AG04450 (cell line): ENCODE data around the gene DYNC1H1. TPM values are rescaled to one million over a fixed set of nuclear protein-coding genes. Genes with fewer than 3 reads are reported as not detected.
"Not testable (repeated sequence)": the region's sequence is repeated elsewhere in the genome, so short reads cannot be mapped to it uniquely, and the experiment has no call there.

Experiments
- CTCF ChIA-PET: fragments of 300-600, 350-600 bp; formaldehyde crosslinking; extraction: SDS; loops from one replicate; lab custom pipeline; 2022; ENCODE audit warnings: antibody characterized with exemption, inconsistent platforms; lab: Charles Lee
- POLR2A ChIA-PET: fragments of 350-600 bp; formaldehyde crosslinking; extraction: SDS; loops from one replicate; lab custom pipeline; 2021; ENCODE audit warnings: antibody characterized with exemption, inconsistent platforms; lab: Yijun Ruan, JAX
- DNase-seq: peaks from one replicate; pipeline ENCODE4 v3.0.0-alpha.2; 2011; ENCODE audit warnings: low read depth, low spot score
- H3K27ac ChIP-seq: one replicate; pipeline ENCODE4 v1.5.1; 2012; ENCODE audit warnings: low read depth, low read length, control low read depth
- H3K27me3 ChIP-seq: one replicate; pipeline ENCODE4 v1.6.0; 2012; ENCODE audit warnings: low read length; ENCODE audit not compliant: control insufficient read depth, insufficient read depth
- H3K4me3 ChIP-seq: 2 replicates; pipeline ENCODE4 v1.5.1; 2011; ENCODE audit warnings: mild to moderate bottlenecking, low read depth, low read length, control low read depth
- H3K9me3 ChIP-seq: 2 replicates; pipeline ENCODE4 v1.5.1; 2012; ENCODE audit warnings: low read length; ENCODE audit not compliant: control insufficient read depth, insufficient read depth
- polyA plus RNA-seq: library from polyadenylated mRNA; depleted of rRNA; stranded (reverse); fragments of >200 nt; gene quantifications from 2 replicates; pipeline ENCODE4 v1.2.3, GENCODE V29; 2011
- TF ChIP-seq, protein P1 (sequence below): IDR thresholded peaks from 2 replicates; pipeline ENCODE4 v1.5.1; 2011; ENCODE audit warnings: low read depth, low read length, control low read depth, inconsistent platforms

Gene DYNC1H1
- polyA plus RNA-seq, 1 experiment = 189 TPM

DNA sequence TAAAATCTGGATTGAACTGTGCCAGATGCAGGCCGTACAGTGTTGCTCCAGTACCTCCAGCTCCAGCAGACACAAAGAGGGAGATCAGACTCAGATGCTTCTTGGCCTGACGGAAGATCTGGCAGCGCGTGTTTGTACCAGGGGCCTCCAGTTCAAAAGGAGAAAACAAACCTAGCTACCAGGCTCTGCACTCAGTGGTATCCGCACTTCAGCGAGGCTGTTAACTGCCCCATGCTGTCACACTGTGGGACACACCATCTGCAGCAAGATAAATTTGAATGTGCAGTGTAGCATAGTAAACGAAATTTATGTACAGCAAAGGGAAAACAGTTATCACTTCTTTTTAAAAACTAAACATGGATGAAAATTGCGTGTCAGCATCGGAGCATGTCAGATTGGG is 5.1 kb downstream of the DYNC1H1 start:
- ChIA-PET POLR2A (no interaction called here), CTCF (interaction anchor here (1.2 to 6.9 kb wide), 2 partner anchors 9 to 11 kb away, joined by 3 to 35 read pairs; no protein-coding TSS in a partner anchor)
- Histone ChIP-seq H3K27me3 (no peaks in the 10 kb centered on the region), H3K4me3 (no peak overlapping the region), H3K9me3 (no peaks in the 10 kb centered on the region; the same call in 1 of the 2 replicates), H3K27ac (peak overlapping the region; percentile 47)
- TF ChIP-seq, protein P1, sequence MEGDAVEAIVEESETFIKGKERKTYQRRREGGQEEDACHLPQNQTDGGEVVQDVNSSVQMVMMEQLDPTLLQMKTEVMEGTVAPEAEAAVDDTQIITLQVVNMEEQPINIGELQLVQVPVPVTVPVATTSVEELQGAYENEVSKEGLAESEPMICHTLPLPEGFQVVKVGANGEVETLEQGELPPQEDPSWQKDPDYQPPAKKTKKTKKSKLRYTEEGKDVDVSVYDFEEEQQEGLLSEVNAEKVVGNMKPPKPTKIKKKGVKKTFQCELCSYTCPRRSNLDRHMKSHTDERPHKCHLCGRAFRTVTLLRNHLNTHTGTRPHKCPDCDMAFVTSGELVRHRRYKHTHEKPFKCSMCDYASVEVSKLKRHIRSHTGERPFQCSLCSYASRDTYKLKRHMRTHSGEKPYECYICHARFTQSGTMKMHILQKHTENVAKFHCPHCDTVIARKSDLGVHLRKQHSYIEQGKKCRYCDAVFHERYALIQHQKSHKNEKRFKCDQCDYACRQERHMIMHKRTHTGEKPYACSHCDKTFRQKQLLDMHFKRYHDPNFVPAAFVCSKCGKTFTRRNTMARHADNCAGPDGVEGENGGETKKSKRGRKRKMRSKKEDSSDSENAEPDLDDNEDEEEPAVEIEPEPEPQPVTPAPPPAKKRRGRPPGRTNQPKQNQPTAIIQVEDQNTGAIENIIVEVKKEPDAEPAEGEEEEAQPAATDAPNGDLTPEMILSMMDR = no peak
- no peak for DNase-seq

DNA sequence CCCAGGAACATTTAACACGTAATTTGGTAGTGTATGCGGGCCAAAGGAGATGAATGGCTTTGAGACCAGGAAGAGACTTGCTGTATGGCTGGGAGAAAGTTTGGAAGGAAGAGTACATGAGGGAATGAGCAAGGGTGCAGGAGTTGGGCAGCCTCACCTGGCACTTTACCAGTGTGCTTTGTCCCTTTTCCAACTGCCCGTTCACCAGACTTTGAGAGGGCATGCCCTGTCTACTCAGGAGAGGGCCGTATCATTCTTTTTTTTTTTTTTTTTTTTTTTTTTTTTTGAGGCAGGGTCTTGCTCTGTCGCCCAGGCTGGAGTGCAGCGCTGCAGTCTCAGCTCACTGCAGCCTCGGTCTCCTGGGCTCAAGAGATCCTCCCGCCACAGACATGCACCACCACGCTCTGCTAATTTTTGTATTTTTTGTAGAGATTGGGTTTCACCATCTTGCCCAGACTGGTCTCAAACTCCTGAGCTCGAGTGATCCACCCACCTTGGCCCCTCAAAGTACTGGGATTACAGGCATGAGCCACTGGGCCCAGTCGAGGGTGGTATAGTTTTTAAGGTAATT is 6.5 kb downstream of the DYNC1H1 start:
- Histone ChIP-seq H3K9me3 (no peaks in the 10 kb centered on the region), H3K4me3 (no peak overlapping the region), H3K27me3 (no peaks in the 10 kb centered on the region), H3K27ac (no peak overlapping the region)
- ChIA-PET CTCF (interaction anchor here (6.9 kb wide), 1 partner anchor 10 kb away, joined by 35 read pairs; no protein-coding TSS in a partner anchor), POLR2A (interaction anchor here (1.4 kb wide), 1 partner anchor 10 kb away, joined by 4 read pairs; no protein-coding TSS in a partner anchor)
- no peak for DNase-seq
- TF ChIP-seq, protein P1 = no peak

DNA sequence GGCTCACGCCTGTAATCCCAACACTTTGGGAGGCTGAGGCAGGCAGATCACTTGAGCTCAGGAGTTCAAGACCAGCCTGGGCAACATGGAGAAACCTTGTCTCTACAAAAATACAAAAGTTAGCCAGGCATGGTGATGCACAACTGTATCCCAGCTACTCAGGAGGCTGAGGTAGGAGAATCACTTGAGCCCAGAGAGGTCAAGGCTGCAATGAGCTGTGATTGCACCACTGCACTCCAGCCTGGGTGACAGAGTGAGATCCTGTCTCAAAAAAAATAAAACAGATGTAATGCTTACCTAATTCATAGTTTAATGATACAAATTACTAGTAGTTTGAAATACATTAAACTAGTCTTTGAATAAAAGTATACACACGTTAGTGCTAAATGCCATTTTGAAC is 7.1 kb downstream of the DYNC1H1 start:
- ChIA-PET CTCF (interaction anchor here (6.9 kb wide), 1 partner anchor 11 kb away, joined by 35 read pairs; no protein-coding TSS in a partner anchor), POLR2A (interaction anchor here (1.4 kb wide), 1 partner anchor 9 kb away, joined by 4 read pairs; no protein-coding TSS in a partner anchor)
- not testable (repeated sequence) for DNase-seq, H3K27ac ChIP-seq, H3K27me3 ChIP-seq, H3K9me3 ChIP-seq, H3K4me3 ChIP-seq

DNA sequence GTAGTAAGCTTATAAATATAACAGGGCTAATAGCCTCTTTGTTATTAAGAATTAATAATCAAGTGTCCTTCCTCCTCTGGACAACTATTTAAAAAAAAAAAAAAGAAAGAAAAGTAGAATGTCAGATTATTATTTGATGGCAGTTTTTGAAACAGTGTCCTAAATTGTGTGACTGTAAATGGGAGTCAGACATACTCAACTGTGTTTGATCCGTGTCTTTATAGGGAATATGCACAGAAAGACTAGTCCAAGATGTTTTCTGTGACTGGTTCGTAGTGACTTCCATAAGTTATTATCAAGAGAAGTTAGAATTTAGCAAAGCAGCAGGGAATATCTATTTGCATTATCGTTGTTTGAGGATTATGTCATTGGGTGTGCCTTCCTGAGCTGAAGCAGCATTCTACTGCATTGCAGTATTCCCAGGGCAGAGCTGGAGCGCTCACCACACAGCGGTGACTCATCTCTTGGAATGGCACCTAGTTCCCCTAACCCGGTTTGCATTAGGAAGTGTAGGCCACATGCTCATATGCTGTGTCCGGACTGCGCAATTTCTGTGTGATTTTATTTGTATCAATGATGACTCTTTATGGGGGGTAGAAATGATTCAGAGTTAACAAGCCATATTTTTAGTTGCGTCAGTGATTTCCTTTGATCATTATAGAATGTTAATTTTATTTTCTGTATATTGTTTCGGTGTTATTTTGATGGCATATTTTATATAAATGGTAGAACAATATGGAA is 7.9 kb downstream of the DYNC1H1 start:
- TF ChIP-seq, protein P1 = no peak
- peak; percentile 98 for DNase-seq
- CTCF ChIA-PET = interaction anchor here (0.5 to 6.9 kb wide), 2 partner anchors 11 to 622 kb away, joined by 4 to 35 read pairs; no protein-coding TSS in a partner anchor
- POLR2A ChIA-PET = interaction anchor here (0.7 to 1.4 kb wide), 2 partner anchors 8 to 55 kb away, joined by 4 to 5 read pairs; no protein-coding TSS in a partner anchor
- H3K4me3 ChIP-seq = no peak overlapping the region
- H3K9me3 ChIP-seq = no peaks in the 10 kb centered on the region
- peak overlapping the region; percentile 87 for H3K27ac ChIP-seq
- no peaks in the 10 kb centered on the region for H3K27me3 ChIP-seq

DNA sequence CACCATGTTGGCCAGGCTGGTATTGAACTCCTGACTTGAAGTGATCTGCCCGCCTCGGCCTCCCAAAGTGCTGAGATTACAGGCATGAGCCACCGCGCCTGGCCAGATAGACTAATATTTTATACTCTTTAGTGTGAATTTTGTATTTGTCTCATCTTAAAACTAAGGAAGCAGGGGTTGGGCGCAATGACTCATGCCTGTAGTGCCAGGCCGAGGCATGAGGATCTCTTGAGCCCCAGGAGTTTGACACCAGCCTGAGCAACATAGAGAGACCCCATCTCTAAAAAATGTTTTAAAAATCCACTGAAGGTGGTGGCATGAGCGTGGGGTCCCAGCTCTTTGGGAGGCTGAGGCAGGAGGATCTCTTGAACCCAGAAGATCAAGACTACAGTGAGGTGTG is 9.0 kb downstream of the DYNC1H1 start:
- Histone ChIP-seq H3K27me3 (no peaks in the 10 kb centered on the region), H3K9me3 (no peaks in the 10 kb centered on the region), H3K4me3 (no peak overlapping the region), H3K27ac (peak overlapping the region; percentile 87)
- DNase-seq = no peak
- ChIA-PET CTCF (interaction anchor here (0.6 to 6.9 kb wide), 2 partner anchors 12 to 130 kb away, joined by 3 to 35 read pairs; no protein-coding TSS in a partner anchor), POLR2A (interaction anchor here (0.8 kb wide), 1 partner anchor 8 kb away, joined by 3 read pairs; no protein-coding TSS in a partner anchor)
- TF ChIP-seq, protein P1 = no peak
